GM18499 (cell line): Measurements from ENCODE around the gene NDRG2.
"Not testable (repeated sequence)": the region's sequence is repeated elsewhere in the genome, so short reads cannot be mapped to it uniquely, and the experiment has no call there.

Experiments
- ATAC-seq: cut with Tn5 transposase; IDR thresholded peaks from one replicate; pipeline ENCODE4 v1.9.1; 2021; ENCODE audit warnings: moderate number of reproducible peaks; ENCODE audit not compliant: insufficient read depth, unreplicated experiment

NDRG2 gene

DNA sequence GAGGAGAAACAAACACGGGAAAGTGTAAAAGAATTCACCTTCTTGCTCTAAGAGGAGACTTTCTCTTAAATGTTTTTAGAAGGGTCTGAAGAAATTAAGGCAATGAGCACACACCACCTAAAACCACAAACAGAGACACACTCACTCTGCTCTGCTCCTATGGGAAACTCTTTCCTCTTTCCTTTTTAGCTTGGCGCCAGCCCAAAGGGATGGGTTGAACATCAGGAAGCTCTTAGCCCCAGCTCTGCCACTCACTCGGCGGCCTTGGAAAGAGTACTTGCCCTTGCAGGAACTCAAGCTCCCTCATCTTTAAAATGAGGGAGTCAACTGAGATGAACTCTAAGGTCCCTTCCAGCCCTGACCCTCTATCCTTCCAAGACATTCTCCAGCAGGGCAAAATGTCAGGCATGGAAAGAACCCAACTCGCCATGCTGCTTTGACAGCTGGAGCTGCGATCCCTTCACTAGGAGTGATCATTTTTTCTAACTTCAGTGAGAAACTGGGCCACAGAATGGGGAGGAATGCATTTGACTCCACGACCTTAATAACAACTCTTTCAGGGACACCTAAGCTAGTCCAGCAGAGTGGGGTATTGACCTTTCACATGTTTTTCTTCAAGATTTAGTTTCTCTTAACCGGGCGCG is 31.8 kb upstream of the NDRG2 start:
- no peak for ATAC-seq

GRCh38 chr14:21055432-21056117 is 30.7 kb upstream of the NDRG2 start:
- ATAC-seq, result no peak

- ATAC-seq, result no peak
These were observed 29.9 kb upstream of the NDRG2 start for GRCh38 chr14:21054768-21055145.

- no peak for ATAC-seq
These were observed 29.4 kb upstream of the NDRG2 start for GRCh38 chr14:21054123-21054767.

GRCh38 chr14:21053184-21054122 is 28.6 kb upstream of the NDRG2 start:
- ATAC-seq, result no peak

GRCh38 chr14:21050597-21050996 is 25.7 kb upstream of the NDRG2 start:
- no peak for ATAC-seq

GRCh38 chr14:21049271-21049673 is 24.4 kb upstream of the NDRG2 start:
- no peak for ATAC-seq

- no peak for ATAC-seq
These were observed 23.8 kb upstream of the NDRG2 start for GRCh38 chr14:21048638-21049037.

- no peak for ATAC-seq
These were observed 22.5 kb upstream of the NDRG2 start for GRCh38 chr14:21047378-21047781.

GRCh38 chr14:21043974-21044618 is 19.2 kb upstream of the NDRG2 start:
- no peak for ATAC-seq

DNA sequence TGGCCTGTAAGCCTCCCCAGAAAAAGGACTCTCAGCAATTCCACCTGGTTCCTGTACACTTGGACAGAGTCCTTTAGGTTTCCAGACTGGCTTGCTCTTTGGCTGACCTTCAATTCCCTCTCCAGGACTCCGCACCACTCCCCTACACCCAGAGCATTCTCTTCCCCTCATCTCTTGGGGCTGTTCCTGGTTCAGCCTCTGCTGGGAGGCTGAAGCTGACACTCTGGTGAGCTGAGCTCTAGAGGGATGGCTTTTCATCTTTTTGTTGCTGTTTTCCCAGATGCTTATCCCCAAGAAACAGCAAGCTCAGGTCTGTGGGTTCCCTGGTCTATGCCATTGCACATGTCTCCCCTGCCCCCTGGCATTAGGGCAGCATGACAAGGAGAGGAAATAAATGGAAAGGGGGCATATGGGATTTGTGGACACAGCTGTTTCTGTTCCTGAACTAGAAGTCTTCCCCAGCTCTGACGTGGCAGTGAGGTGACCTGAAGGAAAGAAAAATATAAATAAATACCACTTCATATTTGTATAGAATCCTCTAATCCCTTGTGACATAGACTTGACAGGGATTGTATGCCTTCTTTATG is 18.6 kb upstream of the NDRG2 start:
- no peak for ATAC-seq

DNA sequence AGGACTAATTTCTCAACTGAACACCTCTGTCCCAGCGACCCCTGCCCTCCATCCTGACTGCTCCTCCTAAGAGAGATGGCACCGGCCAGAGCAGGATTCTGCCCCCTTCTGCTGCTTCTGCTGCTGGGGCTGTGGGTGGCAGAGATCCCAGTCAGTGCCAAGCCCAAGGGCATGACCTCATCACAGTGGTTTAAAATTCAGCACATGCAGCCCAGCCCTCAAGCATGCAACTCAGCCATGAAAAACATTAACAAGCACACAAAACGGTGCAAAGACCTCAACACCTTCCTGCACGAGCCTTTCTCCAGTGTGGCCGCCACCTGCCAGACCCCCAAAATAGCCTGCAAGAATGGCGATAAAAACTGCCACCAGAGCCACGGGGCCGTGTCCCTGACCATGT is 18.1 kb upstream of the NDRG2 start:
- no peak for ATAC-seq

GRCh38 chr14:21041676-21042433 is 17.0 kb upstream of the NDRG2 start, which contains the start of gene RNASE7:
Gene RNASE7 (plus strand): TSS chr14:21042362. CDS start chr14:21042993, 631 bp downstream.
- ATAC-seq, result no peak

- ATAC-seq, result not testable (repeated sequence)
These were observed 16.1 kb upstream of the NDRG2 start for GRCh38 chr14:21040941-21041340.

GRCh38 chr14:21040370-21040925 is 15.6 kb upstream of the NDRG2 start:
- no peak for ATAC-seq

- no peak for ATAC-seq
These were observed 14.9 kb upstream of the NDRG2 start for GRCh38 chr14:21039585-21040369.

- ATAC-seq, result no peak
These were observed 13.9 kb upstream of the NDRG2 start for GRCh38 chr14:21038441-21039422.
